GM12878 (cell line): ENCODE results near the gene FOS. TPM values are rescaled to one million over a fixed set of nuclear protein-coding genes. Genes with fewer than 3 reads are reported as not detected.

Experiments
- BHLHE40 ChIP-seq, 2 experiments: fragments of 450-650 bp in 1 of 2; IDR thresholded peaks; 2 replicates each; pipeline ENCODE4 v1.6.1; 2011 to 2017; ENCODE audit warnings: low read depth in 2 of 2, borderline replicate concordance in 1 of 2, improper control_type of control experiment in 1 of 2, low read length in 1 of 2, mild to moderate bottlenecking in 1 of 2
- BRCA1 ChIP-seq: IDR thresholded peaks from 2 replicates; pipeline ENCODE4 v1.6.1; 2011; ENCODE audit warnings: low read depth, low read length, improper control_type of control experiment
- CREM ChIP-seq: IDR thresholded peaks from 2 replicates; pipeline ENCODE4 v1.6.1; 2014; ENCODE audit warnings: antibody characterized with exemption, low read depth
- EED ChIP-seq: sonication (generic); IDR thresholded peaks from 2 replicates; pipeline ENCODE4 v1.6.1; 2016; ENCODE audit warnings: antibody characterized with exemption, low read depth
- JUND ChIP-seq: IDR thresholded peaks from 2 replicates; pipeline ENCODE4 v1.6.1; 2012; ENCODE audit warnings: low read depth, mild to moderate bottlenecking, low read length, improper control_type of control experiment, moderate library complexity
- POLR2AphosphoS5 ChIP-seq: IDR thresholded peaks from 2 replicates; pipeline ENCODE4 v1.6.1; 2011; ENCODE audit warnings: mild to moderate bottlenecking, low read length, inconsistent platforms
- RFX5 ChIP-seq: IDR thresholded peaks from 2 replicates; pipeline ENCODE4 v1.6.1; 2011; ENCODE audit warnings: low read depth, low read length, improper control_type of control experiment
- SIN3A ChIP-seq: IDR thresholded peaks from 2 replicates; pipeline ENCODE4 v1.6.1; 2012; ENCODE audit warnings: low read depth, low read length, improper control_type of control experiment
- SREBF1 ChIP-seq: IDR thresholded peaks from 2 replicates; pipeline ENCODE4 v1.6.1; 2012; ENCODE audit warnings: mild to moderate bottlenecking, low read length
- TARDBP ChIP-seq: IDR thresholded peaks from 2 replicates; pipeline ENCODE4 v1.6.1; 2016; ENCODE audit warnings: borderline replicate concordance
- ZNF622 ChIP-seq: fragments of 450-650 bp; IDR thresholded peaks from 2 replicates; pipeline ENCODE4 v1.6.1; 2017; ENCODE audit warnings: mild to moderate bottlenecking, inconsistent platforms
- polyA plus RNA-seq, 11 experiments: library from polyadenylated mRNA; depleted of rRNA in 4 of 11; unstranded in 6 of 11; stranded (reverse) in 5 of 11; fragments of >200 nt; fragmentation: Nextera tagmentation in 4 of 11; fragmentation: Illumina TruSeq in 1 of 11; extraction: Ambion mirVana in 4 of 11; extraction: Trizol in 1 of 11; gene quantifications; 1 replicate in 1 of 11; 2 replicates in 10 of 11; pipeline versions ENCODE4 v1.2.1 to v1.2.3, GENCODE V29; 2011 to 2016; ENCODE audit warnings: inconsistent platforms in 2 of 11, missing spikeins in 2 of 11, low read depth in 1 of 11
- total RNA-seq, 4 experiments: library from RNA; depleted of rRNA in 3 of 4; stranded (reverse); fragments of >200 nt in 3 of 4; fragmentation: Illumina TruSeq in 1 of 4; extraction: Trizol in 1 of 4; gene quantifications; 2 replicates each; pipeline versions ENCODE4 v1.2.1 to v1.2.3, GENCODE V29; 2013 to 2021
- TF ChIP-seq, protein P1 (sequence below): fragments of 450-650 bp; IDR thresholded peaks from 2 replicates; pipeline ENCODE4 v1.6.1; 2018; ENCODE audit warnings: borderline replicate concordance, mild to moderate bottlenecking; ENCODE audit not compliant: partially characterized antibody
- TF ChIP-seq, protein P2 (sequence below): fragments of 450-650 bp; IDR thresholded peaks from 2 replicates; pipeline ENCODE4 v1.6.1; 2016; ENCODE audit warnings: mild to moderate bottlenecking, moderate library complexity, borderline replicate concordance
- TF ChIP-seq, protein P3 (sequence below): IDR thresholded peaks from 2 replicates; pipeline ENCODE4 v1.6.1; 2012; ENCODE audit warnings: low read depth, low read length, improper control_type of control experiment
- TF ChIP-seq, protein P4 (sequence below): fragments of 450-650 bp; formaldehyde crosslinking; IDR thresholded peaks from 2 replicates; pipeline ENCODE4 v1.4.0; 2020; ENCODE audit warnings: mild to moderate bottlenecking, moderate library complexity
- TF ChIP-seq, protein P5 (sequence below): fragments of 450-650 bp; IDR thresholded peaks from 2 replicates; pipeline ENCODE4 v1.6.1; 2017; ENCODE audit warnings: mild to moderate bottlenecking, low read depth, inconsistent platforms; ENCODE audit not compliant: poor library complexity, severe bottlenecking

FOS gene
- total and polyA plus RNA-seq, 10 of the 15 experiments (the other 5 are each of a cell fraction or from before 2014, with no cell fraction given): 0.02 to 0.95 (median 0.38) TPM

DNA sequence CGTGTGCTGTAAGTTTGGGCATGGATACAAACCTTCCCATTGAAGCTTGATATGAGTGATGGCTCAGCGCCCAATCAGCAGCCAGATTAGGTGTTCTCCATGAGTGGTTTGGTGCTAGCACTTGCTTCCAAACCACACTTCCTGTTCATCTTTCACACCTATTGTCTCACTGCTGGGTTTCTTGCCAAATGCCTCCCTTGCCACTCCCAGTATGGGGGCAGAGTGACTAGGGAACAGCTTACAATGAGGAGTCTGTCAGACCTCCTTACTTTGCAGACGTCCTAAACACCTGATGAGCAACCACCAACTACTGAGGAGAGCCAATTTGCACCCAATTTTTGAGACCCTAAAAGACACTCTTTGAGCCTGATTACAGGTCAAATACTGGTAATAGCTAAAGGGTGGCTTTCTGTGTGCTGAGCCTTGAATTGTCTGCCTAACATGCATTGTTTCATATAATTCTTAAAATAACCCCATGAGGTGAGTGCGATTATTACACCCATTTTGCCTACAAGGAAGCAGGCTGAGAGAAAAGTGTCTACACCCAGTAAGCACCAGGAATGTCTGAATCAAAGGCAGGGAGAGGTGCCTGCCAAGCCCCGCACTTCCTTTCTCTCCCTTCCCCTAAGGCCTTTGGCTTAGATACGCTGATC lies 48.4 kb upstream of the FOS start (continued):
- TF ChIP-seq, protein P1, sequence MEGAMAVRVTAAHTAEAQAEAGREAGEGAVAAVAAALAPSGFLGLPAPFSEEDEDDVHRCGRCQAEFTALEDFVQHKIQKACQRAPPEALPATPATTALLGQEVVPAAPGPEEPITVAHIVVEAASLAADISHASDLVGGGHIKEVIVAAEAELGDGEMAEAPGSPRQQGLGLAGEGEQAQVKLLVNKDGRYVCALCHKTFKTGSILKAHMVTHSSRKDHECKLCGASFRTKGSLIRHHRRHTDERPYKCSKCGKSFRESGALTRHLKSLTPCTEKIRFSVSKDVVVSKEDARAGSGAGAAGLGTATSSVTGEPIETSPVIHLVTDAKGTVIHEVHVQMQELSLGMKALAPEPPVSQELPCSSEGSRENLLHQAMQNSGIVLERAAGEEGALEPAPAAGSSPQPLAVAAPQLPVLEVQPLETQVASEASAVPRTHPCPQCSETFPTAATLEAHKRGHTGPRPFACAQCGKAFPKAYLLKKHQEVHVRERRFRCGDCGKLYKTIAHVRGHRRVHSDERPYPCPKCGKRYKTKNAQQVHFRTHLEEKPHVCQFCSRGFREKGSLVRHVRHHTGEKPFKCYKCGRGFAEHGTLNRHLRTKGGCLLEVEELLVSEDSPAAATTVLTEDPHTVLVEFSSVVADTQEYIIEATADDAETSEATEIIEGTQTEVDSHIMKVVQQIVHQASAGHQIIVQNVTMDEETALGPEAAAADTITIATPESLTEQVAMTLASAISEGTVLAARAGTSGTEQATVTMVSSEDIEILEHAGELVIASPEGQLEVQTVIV: no peak
- TF ChIP-seq, protein P2, sequence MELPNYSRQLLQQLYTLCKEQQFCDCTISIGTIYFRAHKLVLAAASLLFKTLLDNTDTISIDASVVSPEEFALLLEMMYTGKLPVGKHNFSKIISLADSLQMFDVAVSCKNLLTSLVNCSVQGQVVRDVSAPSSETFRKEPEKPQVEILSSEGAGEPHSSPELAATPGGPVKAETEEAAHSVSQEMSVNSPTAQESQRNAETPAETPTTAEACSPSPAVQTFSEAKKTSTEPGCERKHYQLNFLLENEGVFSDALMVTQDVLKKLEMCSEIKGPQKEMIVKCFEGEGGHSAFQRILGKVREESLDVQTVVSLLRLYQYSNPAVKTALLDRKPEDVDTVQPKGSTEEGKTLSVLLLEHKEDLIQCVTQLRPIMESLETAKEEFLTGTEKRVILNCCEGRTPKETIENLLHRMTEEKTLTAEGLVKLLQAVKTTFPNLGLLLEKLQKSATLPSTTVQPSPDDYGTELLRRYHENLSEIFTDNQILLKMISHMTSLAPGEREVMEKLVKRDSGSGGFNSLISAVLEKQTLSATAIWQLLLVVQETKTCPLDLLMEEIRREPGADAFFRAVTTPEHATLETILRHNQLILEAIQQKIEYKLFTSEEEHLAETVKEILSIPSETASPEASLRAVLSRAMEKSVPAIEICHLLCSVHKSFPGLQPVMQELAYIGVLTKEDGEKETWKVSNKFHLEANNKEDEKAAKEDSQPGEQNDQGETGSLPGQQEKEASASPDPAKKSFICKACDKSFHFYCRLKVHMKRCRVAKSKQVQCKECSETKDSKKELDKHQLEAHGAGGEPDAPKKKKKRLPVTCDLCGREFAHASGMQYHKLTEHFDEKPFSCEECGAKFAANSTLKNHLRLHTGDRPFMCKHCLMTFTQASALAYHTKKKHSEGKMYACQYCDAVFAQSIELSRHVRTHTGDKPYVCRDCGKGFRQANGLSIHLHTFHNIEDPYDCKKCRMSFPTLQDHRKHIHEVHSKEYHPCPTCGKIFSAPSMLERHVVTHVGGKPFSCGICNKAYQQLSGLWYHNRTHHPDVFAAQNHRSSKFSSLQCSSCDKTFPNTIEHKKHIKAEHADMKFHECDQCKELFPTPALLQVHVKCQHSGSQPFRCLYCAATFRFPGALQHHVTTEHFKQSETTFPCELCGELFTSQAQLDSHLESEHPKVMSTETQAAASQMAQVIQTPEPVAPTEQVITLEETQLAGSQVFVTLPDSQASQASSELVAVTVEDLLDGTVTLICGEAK: no peak
- TF ChIP-seq, protein P3, sequence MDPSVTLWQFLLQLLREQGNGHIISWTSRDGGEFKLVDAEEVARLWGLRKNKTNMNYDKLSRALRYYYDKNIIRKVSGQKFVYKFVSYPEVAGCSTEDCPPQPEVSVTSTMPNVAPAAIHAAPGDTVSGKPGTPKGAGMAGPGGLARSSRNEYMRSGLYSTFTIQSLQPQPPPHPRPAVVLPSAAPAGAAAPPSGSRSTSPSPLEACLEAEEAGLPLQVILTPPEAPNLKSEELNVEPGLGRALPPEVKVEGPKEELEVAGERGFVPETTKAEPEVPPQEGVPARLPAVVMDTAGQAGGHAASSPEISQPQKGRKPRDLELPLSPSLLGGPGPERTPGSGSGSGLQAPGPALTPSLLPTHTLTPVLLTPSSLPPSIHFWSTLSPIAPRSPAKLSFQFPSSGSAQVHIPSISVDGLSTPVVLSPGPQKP: no peak
- TF ChIP-seq CREM (no peak), EED (0 out of 2 replicates have a peak, but pooled peaks have one; percentile 20), SIN3A (no peak), SREBF1 (no peak), RFX5 (no peak), JUND (no peak), BHLHE40 (IDR thresholded peaks at IDR 0.05; ENCODE audit: borderline replicate concordance in 1 of 2, low read depth in 2 of 2, low read length in 1 of 2) (peak in 1 of 2 experiments; percentile 64; a peak in 1 of 4 replicates), BRCA1 (no peak), ZNF622 (no peak), POLR2AphosphoS5 (no peak), TARDBP (no peak)
- TF ChIP-seq, protein P4, sequence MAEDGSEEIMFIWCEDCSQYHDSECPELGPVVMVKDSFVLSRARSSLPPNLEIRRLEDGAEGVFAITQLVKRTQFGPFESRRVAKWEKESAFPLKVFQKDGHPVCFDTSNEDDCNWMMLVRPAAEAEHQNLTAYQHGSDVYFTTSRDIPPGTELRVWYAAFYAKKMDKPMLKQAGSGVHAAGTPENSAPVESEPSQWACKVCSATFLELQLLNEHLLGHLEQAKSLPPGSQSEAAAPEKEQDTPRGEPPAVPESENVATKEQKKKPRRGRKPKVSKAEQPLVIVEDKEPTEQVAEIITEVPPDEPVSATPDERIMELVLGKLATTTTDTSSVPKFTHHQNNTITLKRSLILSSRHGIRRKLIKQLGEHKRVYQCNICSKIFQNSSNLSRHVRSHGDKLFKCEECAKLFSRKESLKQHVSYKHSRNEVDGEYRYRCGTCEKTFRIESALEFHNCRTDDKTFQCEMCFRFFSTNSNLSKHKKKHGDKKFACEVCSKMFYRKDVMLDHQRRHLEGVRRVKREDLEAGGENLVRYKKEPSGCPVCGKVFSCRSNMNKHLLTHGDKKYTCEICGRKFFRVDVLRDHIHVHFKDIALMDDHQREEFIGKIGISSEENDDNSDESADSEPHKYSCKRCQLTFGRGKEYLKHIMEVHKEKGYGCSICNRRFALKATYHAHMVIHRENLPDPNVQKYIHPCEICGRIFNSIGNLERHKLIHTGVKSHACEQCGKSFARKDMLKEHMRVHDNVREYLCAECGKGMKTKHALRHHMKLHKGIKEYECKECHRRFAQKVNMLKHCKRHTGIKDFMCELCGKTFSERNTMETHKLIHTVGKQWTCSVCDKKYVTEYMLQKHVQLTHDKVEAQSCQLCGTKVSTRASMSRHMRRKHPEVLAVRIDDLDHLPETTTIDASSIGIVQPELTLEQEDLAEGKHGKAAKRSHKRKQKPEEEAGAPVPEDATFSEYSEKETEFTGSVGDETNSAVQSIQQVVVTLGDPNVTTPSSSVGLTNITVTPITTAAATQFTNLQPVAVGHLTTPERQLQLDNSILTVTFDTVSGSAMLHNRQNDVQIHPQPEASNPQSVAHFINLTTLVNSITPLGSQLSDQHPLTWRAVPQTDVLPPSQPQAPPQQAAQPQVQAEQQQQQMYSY (CRISPR knock-in tag): no peak
- TF ChIP-seq, protein P5, sequence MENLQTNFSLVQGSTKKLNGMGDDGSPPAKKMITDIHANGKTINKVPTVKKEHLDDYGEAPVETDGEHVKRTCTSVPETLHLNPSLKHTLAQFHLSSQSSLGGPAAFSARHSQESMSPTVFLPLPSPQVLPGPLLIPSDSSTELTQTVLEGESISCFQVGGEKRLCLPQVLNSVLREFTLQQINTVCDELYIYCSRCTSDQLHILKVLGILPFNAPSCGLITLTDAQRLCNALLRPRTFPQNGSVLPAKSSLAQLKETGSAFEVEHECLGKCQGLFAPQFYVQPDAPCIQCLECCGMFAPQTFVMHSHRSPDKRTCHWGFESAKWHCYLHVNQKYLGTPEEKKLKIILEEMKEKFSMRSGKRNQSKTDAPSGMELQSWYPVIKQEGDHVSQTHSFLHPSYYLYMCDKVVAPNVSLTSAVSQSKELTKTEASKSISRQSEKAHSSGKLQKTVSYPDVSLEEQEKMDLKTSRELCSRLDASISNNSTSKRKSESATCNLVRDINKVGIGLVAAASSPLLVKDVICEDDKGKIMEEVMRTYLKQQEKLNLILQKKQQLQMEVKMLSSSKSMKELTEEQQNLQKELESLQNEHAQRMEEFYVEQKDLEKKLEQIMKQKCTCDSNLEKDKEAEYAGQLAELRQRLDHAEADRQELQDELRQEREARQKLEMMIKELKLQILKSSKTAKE: no peak
